ENCODE results near the gene GNG14. TPM values are rescaled to one million over a fixed set of nuclear protein-coding genes. Genes with fewer than 3 reads are reported as not detected.
"Not testable (repeated sequence)": the region's sequence is repeated elsewhere in the genome, so short reads cannot be mapped to it uniquely, and the experiment has no call there.

Gene GNG14
- total and polyA plus RNA-seq, 2 of the 4 experiments (the other 2 are of a cell fraction) = not detected

GRCh38 chr19:12696366-12697335 lies 8.9 kb downstream of the GNG14 start, which contains the start of gene FBXW9 (continued):
- no peak for TF ChIP-seq RAD21 (IDR thresholded peaks at IDR 0.05; ENCODE audit: low read length)
- no peak for TF ChIP-seq RFX5 (IDR thresholded peaks at IDR 0.05; ENCODE audit: low read depth, low read length)
- TF ChIP-seq CEBPB (IDR thresholded peaks at IDR 0.05; ENCODE audit: low read depth, low read length) = no peak
- TF ChIP-seq MAFK (IDR thresholded peaks at IDR 0.05; ENCODE audit: low read depth, low read length) = no peak

- ATAC-seq (ENCODE audit: low read depth); H3K23ac ChIP-seq (ENCODE audit: low read depth, low read length); H2AK5ac ChIP-seq (ENCODE audit: low read depth, low read length); H3K4me2 ChIP-seq (ENCODE audit: low read depth, low read length); H3K4me3 ChIP-seq (ENCODE audit: insufficient read depth, low read depth, low read length); CTCF ChIA-PET; H2BK15ac ChIP-seq (ENCODE audit: low read depth, low read length); H3K14ac ChIP-seq (replicated peaks; ENCODE audit: low read depth, low read length); H3K4ac ChIP-seq (ENCODE audit: low read depth, low read length); H3K9me3 ChIP-seq (ENCODE audit: control insufficient read depth, insufficient read depth, low read length); POLR2A ChIA-PET (ENCODE audit: unreplicated experiment); H4K91ac ChIP-seq (ENCODE audit: insufficient read depth, low read depth, low read length); H4K5ac ChIP-seq (ENCODE audit: low read depth, low read length); H4K20me1 ChIP-seq (ENCODE audit: insufficient read depth, low read length); H2BK120ac ChIP-seq (ENCODE audit: low read depth, low read length); H3K9ac ChIP-seq (ENCODE audit: low read depth, low read length); H3K4me1 ChIP-seq (ENCODE audit: control insufficient read depth, insufficient read depth, low read length); intact Hi-C loops (cut with micrococcal nuclease); H3K27me3 ChIP-seq (ENCODE audit: control insufficient read depth, insufficient read depth, low read length); H3K18ac ChIP-seq (ENCODE audit: low read depth, low read length); H2AFZ ChIP-seq (replicated peaks; ENCODE audit: low read length, poor library complexity); H2BK5ac ChIP-seq (ENCODE audit: low read depth, low read length, poor library complexity, severe bottlenecking); DNase-seq; H3K9me1 ChIP-seq (ENCODE audit: insufficient read depth, low read length); H3K27ac ChIP-seq (ENCODE audit: insufficient read depth, low read length); dilution Hi-C loops (cut with HindIII; ENCODE audit: low sequenced_read_pairs, unreplicated experiment); H2BK20ac ChIP-seq (ENCODE audit: low read depth, low read length); H2AK9ac ChIP-seq (replicated peaks; ENCODE audit: low read depth, low read length, poor library complexity); BruUV-seq (replicated peaks); H3K56ac ChIP-seq (ENCODE audit: extremely low read depth, insufficient read depth, low read length); in situ Hi-C loops (cut with MboI; ENCODE audit: low sequenced_read_pairs): not testable (repeated sequence)
- 95% methylated on average over 14 of the region's 22 CpGs; no CpG with 5 or more reads in 1 of the 2 experiments for WGBS, 2 experiments (ENCODE audit: extremely low coverage in 2 of 2, insufficient read length in 1 of 2)
- Histone ChIP-seq H3K36me3 (ENCODE audit: control insufficient read depth, insufficient read depth, low read length) (peaks cover 34% of the 10 kb centered on the region), H4K8ac (ENCODE audit: low read depth in 2 of 2, low read length in 2 of 2) (peak overlapping the region; percentile 91 to 97; a peak in 3 of 4 replicates), H3K79me1 (ENCODE audit: low read depth in 1 of 2, low read length in 2 of 2) (peaks cover 7 to 27% of the 10 kb centered on the region in 2 experiments)
Observed at GRCh38 chr19:12697425-12697824, 9.6 kb downstream of the GNG14 start.

All from IMR-90 (cell line).